Adrenal gland (tissue), 5 donors: ENCODE data around the gene AGR3.

Experiments
- POLR2A ChIP-seq, 2 donors: fragments of 450-650 bp; IDR thresholded peaks; one replicate each; pipeline ENCODE4 v1.6.1; 2017; ENCODE audit warnings: antibody characterized with exemption in 2 of 2, mild to moderate bottlenecking in 2 of 2, moderate library complexity in 1 of 2
- TF ChIP-seq, protein P1 (sequence below), 6 experiments: fragments of 450-650 bp in 4 of 6; fragments of 200-600 bp in 2 of 6; sonication (generic) in 1 of 6; IDR thresholded peaks; 1 replicate in 5 of 6; 2 replicates in 1 of 6; pipeline versions ENCODE4 v1.5.1 to v1.8.0; 2016 to 2021; ENCODE audit warnings: antibody characterized with exemption in 6 of 6, mild to moderate bottlenecking in 2 of 6, moderate library complexity in 1 of 6
- donor health status: DM: no; HTN: no; CAD: no.

- TF ChIP-seq, protein P1, sequence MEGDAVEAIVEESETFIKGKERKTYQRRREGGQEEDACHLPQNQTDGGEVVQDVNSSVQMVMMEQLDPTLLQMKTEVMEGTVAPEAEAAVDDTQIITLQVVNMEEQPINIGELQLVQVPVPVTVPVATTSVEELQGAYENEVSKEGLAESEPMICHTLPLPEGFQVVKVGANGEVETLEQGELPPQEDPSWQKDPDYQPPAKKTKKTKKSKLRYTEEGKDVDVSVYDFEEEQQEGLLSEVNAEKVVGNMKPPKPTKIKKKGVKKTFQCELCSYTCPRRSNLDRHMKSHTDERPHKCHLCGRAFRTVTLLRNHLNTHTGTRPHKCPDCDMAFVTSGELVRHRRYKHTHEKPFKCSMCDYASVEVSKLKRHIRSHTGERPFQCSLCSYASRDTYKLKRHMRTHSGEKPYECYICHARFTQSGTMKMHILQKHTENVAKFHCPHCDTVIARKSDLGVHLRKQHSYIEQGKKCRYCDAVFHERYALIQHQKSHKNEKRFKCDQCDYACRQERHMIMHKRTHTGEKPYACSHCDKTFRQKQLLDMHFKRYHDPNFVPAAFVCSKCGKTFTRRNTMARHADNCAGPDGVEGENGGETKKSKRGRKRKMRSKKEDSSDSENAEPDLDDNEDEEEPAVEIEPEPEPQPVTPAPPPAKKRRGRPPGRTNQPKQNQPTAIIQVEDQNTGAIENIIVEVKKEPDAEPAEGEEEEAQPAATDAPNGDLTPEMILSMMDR (IDR thresholded peaks at IDR 0.05): no peak
- no peak for TF ChIP-seq POLR2A (IDR thresholded peaks at IDR 0.05)
Measured at GRCh38 chr7:16818732-16819131, 63.1 kb downstream of the AGR3 start.
